Measurements from ENCODE around the gene TXNRD3. TPM values are rescaled to one million over a fixed set of nuclear protein-coding genes. Genes with fewer than 3 reads are reported as not detected.

TXNRD3 gene
- total RNA-seq: 0.51 and 0.76 TPM in 2 replicates

GRCh38 chr3:126654571-126655383 lies at the start of gene TXNRD3:
Gene TXNRD3 (minus strand): TSS chr3:126655124.
- peaks cover 7% of the 10 kb centered on the region for H3K4me1 Mint-ChIP-seq
- peak within 1 kb of the TSS; percentile 78 for H3K4me3 Mint-ChIP-seq
- H3K36me3 Mint-ChIP-seq (ENCODE audit: low read depth): no peaks in the 10 kb centered on the region
- H3K27me3 Mint-ChIP-seq: peaks cover 34% of the 10 kb centered on the region
- ATAC-seq (ENCODE audit: low read depth): peak; percentile 85
- ChIA-PET CTCF (interaction anchor here (0.5 to 1.5 kb wide), 3 partner anchors 23 to 892 kb away, joined by 3 to 5 read pairs (median 5); no protein-coding TSS in a partner anchor), POLR2A (no interaction called here)
- no peaks in the 10 kb centered on the region for H3K9me3 Mint-ChIP-seq
- TF ChIP-seq CTCF (IDR thresholded peaks at IDR 0.05): no peak
- intact Hi-C loops (cut with micrococcal nuclease): loop anchor here (10.0 kb wide), 1 partner anchor 130 kb away; the partner anchor contains the start of gene CHST13
- DNase-seq: peak; percentile 43
- H3K27ac Mint-ChIP-seq: no peak within 1 kb of the TSS

GRCh38 chr3:126703512-126704493 lies 48.9 kb upstream of the TXNRD3 start, which contains the start of gene CHCHD6:
Gene CHCHD6 (plus strand): TSS chr3:126704240. CDS start chr3:126704313, 73 bp downstream.
- H3K36me3 Mint-ChIP-seq (ENCODE audit: low read depth): peaks cover 3% of the 10 kb centered on the region
- peak within 1 kb of the TSS; percentile 99 for H3K4me3 Mint-ChIP-seq
- peaks cover 17% of the 10 kb centered on the region for H3K4me1 Mint-ChIP-seq
- TF ChIP-seq CTCF (IDR thresholded peaks at IDR 0.05): no peak
- ChIA-PET POLR2A (no interaction called here), CTCF (no interaction called here)
- H3K27me3 Mint-ChIP-seq: peaks cover 32% of the 10 kb centered on the region
- intact Hi-C loops (cut with micrococcal nuclease): loop anchor here (1.0 to 10.0 kb wide), 9 partner anchors 207 to 1348 kb away; partner anchors contain the start of genes KLF15, MCM2, SEC61A1 and SLC41A3
- peak within 1 kb of the TSS; percentile 74 for H3K27ac Mint-ChIP-seq
- peak; percentile 94 for DNase-seq
- ATAC-seq (ENCODE audit: low read depth): peak; percentile 96
- H3K9me3 Mint-ChIP-seq: peaks cover 2% of the 10 kb centered on the region

- no peak for DNase-seq
- Mint-ChIP-seq H3K4me1 (peaks cover 8% of the 10 kb centered on the region), H3K4me3 (no peak overlapping the region), H3K9me3 (peaks cover 2% of the 10 kb centered on the region), H3K27me3 (peaks cover 57% of the 10 kb centered on the region), H3K27ac (no peak overlapping the region), H3K36me3 (ENCODE audit: low read depth) (peaks cover 1% of the 10 kb centered on the region)
- ATAC-seq (ENCODE audit: low read depth): no peak
- TF ChIP-seq CTCF (IDR thresholded peaks at IDR 0.05): no peak
- intact Hi-C loops (cut with micrococcal nuclease): no loop called here
- ChIA-PET POLR2A (no interaction called here), CTCF (no interaction called here)
Measured at GRCh38 chr3:126699011-126699410, 44.1 kb upstream of the TXNRD3 start.

- H3K4me3 Mint-ChIP-seq: no peak overlapping the region
- H3K36me3 Mint-ChIP-seq (ENCODE audit: low read depth): no peaks in the 10 kb centered on the region
- no peak for DNase-seq
- H3K27ac Mint-ChIP-seq: no peak overlapping the region
- intact Hi-C loops (cut with micrococcal nuclease): no loop called here
- TF ChIP-seq CTCF (IDR thresholded peaks at IDR 0.05): no peak
- CTCF ChIA-PET: no interaction called here
- ATAC-seq (ENCODE audit: low read depth): no peak
- H3K4me1 Mint-ChIP-seq: no peaks in the 10 kb centered on the region
- peaks cover 2% of the 10 kb centered on the region for H3K9me3 Mint-ChIP-seq
- POLR2A ChIA-PET: no interaction called here
- H3K27me3 Mint-ChIP-seq: peaks cover 60% of the 10 kb centered on the region
Measured at GRCh38 chr3:126696701-126697267, 41.9 kb upstream of the TXNRD3 start.

Data from activated B cell treated with CpG ODN at 0.5 μM for 24 hours (primary cell).